Stimulated activated CD4-positive, alpha-beta T cell treated with anti-CD3 and anti-CD28 coated beads, TNF-alpha, amount 100 ng/mL, for 1 hour (primary cell): ENCODE data around the gene MYCBPAP.

Source experiments
- DNase-seq, 3 donors: peaks; one replicate each; pipeline ENCODE4 v3.0.0-alpha.2; 2020; ENCODE audit warnings: low read depth in 3 of 3, low spot score in 1 of 3

MYCBPAP gene

DNA sequence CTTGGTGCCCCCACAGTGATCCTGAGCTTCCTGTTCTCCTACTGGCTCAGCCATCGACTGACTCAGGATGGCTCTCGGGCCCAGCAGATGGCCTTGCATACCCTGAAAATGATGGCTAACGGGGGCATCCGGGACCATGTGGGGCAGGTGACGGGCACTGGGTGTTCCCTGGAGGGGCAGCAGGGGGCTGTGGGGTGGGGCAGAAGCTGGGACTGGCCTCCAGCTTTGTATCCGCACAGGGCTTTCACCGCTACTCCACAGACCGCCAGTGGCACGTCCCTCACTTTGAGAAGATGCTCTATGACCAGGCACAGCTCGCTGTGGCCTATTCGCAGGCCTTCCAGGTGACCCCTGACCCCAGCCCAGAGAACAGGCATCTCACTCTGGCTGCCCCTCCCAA lies 41.7 kb downstream of the MYCBPAP start:
- no peak for DNase-seq

DNA sequence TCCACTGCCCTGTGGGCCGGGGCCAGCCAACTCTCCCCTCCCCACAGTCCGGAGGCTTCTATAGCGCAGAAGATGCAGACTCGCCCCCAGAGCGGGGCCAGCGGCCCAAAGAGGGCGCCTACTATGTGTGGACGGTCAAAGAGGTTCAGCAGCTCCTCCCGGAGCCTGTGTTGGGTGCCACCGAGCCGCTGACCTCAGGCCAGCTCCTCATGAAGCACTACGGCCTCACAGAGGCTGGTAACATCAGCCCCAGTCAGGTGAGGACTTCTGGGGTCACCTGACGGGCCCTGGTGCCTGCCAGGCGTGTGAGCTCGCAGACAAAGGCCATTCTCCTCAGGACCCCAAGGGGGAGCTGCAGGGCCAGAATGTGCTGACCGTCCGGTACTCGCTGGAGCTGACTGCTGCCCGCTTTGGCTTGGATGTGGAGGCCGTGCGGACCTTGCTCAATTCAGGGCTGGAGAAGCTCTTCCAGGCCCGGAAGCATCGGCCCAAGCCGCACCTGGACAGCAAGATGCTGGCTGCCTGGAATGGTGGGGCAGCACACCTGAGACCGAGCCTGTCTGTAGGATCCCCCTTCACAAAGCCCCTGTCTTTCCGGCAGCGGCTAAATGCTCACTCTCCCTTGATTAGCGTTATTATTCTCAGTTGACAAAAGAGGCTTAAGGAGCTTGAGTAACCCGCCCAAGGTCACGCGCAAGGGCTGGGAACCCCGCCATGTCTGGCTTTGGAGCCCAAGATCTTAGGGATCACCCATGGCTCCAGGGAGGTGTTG lies 42.6 kb downstream of the MYCBPAP start:
- no peak for DNase-seq

DNA sequence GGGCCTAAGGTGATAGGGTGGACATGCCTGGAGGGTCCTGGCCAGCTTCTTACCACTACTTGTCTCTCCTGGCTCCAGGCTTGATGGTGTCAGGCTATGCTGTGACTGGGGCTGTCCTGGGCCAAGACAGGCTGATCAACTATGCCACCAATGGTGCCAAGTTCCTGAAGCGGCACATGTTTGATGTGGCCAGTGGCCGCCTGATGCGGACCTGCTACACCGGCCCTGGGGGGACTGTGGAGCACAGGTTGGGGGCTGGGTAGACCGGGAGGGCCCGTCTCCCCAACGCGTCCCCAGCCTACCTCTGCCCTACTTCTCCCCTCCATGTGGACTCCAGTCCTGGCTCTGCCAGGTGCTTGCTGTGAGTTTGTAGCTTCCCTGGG lies 43.2 kb downstream of the MYCBPAP start:
- no peak for DNase-seq

DNA sequence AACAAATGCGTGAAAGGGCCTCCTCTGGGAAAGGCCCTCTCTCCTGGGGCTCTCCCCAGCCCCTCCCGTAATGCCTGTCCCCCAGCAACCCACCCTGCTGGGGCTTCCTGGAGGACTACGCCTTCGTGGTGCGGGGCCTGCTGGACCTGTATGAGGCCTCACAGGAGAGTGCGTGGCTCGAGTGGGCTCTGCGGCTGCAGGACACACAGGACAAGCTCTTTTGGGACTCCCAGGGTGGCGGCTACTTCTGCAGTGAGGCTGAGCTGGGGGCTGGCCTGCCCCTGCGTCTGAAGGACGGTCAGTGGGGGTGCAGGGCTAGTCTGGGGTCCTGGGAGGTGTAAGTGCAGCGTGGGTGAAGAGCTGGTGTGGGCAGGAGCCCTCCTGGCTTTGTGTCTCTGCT lies 43.6 kb downstream of the MYCBPAP start:
- DNase-seq = no peak

DNA sequence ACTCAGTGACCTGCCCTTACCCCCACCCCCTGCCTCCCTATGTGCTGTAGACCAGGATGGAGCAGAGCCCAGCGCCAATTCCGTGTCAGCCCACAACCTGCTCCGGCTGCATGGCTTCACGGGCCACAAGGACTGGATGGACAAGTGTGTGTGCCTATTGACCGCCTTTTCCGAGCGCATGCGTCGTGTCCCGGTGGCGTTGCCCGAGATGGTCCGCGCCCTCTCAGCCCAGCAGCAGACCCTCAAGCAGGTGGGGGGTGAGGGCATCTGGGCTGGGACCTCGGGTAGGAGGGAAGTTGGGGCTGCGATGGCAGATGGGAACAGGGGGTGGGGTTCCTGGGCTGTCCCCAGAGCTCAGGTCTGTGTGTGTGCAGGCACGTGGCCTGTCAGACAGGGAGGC lies 46.0 kb downstream of the MYCBPAP start:
- no peak for DNase-seq

DNA sequence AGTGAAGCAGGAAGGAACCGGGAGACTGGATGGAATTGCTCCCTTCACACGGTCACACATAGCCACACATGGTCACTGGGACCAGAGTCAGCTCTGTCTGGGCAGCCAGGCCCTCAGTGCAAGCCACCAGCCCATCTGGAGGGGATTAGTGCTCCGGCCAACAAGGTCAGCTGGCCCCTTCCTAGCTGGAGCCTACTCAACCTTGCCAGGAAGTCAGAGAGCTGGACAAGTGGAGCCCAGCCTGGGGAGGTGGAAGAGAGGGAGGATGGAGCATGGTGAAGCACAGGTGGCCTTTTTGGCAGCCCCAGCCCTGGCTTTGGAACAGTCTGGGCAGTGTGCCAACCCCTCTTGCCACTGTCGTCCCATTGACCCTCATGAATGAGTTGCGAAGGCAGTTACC lies 48.6 kb downstream of the MYCBPAP start:
- no peak for DNase-seq

DNA sequence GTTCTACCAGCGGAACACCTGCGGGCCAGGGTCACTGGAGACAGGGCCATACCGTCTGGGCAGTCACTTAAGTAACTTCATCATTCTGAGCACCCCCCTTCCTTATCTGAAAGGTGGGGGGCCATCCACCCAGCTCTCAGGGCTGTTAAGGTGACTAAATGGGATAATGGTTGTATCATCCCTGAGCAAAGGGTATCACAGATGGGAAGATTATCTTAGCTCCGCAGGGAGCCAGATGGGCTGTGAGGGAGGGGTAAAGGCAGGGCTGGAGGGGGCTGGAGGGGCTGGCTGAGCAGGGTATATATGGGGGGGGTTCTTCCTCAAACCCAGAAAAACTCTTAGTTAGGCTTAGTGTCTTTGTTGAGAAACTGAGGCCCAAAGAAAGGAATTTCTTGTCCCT lies 49.4 kb downstream of the MYCBPAP start:
- no peak for DNase-seq

DNA sequence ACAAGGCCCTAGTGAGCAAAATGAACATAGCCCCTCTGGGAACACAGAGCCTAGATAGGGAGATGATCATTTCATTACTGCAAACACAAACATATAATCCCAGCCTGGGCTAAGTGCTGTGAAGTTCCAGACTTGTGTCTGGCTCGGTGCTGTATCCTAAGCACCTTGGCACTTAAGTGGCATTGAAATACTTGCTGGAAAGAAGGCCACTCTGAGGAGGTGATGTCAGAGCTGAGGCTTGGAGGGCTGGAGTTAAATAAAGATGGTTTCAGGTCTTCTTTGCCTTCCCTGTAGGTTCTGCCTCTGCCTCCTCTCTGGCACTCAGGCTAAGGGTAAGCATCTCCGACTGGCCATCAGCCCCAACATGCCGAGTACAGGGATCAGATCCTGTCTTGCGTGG lies 49.9 kb downstream of the MYCBPAP start:
- no peak for DNase-seq

DNA sequence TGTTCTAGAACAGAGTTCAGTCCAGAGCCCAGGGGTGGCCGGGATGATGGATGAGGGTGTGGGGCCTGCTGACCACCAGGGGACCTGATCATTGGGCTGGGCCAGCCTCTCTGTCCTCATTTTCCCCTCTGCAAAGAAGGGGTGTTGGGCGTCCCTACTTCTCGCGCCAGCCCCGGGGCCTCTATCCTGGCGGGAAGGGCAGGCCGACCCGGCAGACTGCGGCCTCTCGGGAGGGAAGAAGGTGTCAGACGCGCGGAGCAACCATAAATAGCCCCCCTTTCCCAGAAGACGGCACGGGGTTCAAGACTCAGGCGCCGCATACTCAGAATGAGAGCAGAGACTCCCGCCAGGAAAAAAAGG lies 50.3 kb downstream of the MYCBPAP start:
- DNase-seq = no peak

DNA sequence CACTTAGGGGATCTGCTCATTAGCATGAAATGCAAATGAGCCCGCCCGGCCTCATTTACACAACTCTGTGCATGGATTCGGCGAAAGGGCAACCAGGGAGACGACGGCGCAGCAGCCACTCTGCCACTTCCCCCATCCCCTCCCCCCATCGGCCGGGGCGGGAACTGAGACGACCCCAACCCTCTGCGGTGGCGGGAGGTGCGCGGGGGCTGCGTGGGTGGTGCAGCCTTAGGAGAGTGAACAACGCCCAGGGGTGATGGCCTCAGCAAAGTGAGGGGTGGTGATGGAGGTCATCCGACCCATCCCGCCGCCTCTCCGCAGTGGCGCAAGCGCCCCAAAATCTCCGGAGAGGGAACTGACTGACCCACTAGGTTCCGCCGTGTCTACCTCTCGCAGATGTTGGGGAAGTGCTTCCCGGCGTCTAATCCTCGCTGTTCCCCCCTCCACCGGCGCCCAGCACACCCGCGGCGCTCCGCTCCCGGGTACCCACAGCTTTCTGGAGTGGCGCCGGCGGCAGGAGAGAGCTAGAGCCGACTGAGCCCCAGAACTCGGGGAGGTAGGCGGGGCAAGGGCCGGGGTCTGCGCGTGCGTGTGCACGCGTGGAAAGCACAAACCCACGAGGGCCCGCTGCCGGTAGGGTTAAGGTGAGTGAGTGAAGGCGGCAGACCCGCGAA lies 50.8 kb downstream of the MYCBPAP start:
- DNase-seq = no peak

DNA sequence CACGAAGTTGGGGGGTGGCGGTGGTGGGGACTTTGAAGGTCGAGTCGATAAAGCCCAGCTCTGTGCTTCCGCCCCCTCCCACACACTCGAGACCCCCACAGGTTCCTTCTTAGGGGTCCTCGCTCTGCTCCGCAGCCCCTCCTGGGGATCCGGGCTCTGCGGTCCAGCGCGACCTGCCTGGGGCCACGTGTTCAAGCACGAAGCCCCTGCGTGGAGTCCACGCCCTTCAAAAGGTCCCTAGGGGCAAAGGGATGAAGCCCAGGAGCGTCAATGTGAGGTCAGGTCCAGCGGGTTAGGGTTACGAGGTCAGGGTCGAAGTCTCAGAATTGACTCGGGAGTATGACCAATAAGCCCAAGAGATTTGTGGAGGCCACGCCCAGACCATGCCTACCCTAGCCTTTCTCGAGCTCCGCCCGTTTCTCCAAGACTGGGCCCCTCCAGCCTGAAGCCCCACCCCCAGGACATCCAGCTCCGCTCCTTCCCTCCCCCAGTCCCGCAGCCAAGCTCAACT lies 51.5 kb downstream of the MYCBPAP start:
- no peak for DNase-seq

DNA sequence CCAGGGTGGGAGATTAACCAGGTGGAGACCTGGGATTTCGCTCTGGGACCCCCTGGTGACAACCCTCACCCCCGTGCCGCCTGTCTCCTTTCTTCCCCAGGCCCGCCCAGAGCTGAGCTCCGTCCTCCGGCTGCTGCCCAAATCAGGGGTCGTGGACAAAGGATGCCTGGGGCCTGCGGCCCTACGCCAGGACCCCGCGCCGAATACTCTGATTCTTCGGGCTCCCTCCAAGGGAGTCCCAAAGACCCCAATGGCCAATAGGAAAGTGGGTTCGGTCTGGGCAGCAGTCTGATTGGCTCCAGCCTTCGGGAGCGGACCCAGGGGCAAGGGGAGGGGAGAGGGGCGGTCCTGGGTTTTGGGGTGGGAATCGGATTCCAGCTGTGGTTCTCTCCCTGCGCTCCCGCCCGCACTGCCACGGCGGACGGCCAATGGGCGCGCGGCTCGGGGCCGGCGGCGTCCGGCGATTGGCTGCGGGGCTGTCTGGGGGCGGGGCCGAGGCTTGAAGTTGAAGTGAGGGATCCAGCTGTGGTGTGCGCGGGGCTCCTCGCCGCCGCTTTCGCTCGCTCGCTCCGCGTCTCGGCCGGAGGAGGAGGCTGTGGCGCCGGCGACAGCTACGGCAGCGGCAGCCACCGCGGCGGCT lies 52.1 kb downstream of the MYCBPAP start, which contains the start of gene CACNA1G:
TSS of gene CACNA1G (plus strand) at position 531 of the 640 bp plus-strand sequence. CDS start 745 bp downstream, outside the sequence.
- peak; percentile 60 to 85 (median 72) for DNase-seq

DNA sequence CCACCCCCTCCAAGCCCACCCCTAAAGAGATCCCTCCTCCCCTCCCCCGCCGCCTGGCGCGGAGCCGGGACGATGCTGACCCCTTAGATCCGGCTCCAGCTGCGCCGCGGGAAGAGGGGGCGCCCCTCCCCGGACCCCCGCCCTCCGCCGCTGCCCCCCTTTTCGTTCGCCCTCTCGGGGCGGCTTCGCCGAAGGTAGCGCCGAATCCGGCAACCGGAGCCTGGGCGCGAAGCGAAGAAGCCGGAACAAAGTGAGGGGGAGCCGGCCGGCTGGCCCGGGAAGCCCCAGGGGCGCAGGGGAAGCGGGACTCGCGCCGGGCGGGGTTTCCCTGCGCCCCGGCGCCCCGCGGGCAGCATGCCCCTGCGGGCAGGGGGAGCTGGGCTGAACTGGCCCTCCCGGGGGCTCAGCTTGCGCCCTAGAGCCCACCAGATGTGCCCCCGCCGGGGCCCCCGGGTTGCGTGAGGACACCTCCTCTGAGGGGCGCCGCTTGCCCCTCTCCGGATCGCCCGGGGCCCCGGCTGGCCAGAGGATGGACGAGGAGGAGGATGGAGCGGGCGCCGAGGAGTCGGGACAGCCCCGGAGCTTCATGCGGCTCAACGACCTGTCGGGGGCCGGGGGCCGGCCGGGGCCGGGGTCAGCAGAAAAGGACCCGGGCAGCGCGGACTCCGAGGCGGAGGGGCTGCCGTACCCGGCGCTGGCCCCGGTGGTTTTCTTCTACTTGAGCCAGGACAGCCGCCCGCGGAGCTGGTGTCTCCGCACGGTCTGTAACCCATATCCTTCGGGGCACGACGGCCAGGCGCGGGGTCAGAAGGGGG lies 52.9 kb downstream of the MYCBPAP start:
- no peak for DNase-seq

DNA sequence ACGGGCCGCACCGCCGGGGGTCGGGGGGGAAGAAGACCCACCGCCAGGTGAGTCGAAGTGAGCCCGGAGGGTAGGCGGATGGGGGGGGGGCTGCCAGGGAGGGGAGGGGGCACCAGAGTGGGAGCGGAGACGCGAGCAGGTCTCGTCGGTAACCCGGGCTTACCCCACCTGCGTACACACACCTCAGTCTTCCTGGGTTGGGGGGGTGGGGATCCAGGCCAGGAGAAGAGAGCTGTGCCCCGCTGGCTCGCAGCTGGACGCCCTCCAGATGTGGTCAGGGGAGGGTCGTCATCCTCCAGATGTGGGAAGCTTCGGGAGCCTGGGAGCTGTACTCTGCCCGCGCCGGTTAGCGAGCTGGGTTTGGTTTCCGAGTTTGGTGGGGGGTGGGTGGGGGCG lies 53.5 kb downstream of the MYCBPAP start:
- no peak for DNase-seq

DNA sequence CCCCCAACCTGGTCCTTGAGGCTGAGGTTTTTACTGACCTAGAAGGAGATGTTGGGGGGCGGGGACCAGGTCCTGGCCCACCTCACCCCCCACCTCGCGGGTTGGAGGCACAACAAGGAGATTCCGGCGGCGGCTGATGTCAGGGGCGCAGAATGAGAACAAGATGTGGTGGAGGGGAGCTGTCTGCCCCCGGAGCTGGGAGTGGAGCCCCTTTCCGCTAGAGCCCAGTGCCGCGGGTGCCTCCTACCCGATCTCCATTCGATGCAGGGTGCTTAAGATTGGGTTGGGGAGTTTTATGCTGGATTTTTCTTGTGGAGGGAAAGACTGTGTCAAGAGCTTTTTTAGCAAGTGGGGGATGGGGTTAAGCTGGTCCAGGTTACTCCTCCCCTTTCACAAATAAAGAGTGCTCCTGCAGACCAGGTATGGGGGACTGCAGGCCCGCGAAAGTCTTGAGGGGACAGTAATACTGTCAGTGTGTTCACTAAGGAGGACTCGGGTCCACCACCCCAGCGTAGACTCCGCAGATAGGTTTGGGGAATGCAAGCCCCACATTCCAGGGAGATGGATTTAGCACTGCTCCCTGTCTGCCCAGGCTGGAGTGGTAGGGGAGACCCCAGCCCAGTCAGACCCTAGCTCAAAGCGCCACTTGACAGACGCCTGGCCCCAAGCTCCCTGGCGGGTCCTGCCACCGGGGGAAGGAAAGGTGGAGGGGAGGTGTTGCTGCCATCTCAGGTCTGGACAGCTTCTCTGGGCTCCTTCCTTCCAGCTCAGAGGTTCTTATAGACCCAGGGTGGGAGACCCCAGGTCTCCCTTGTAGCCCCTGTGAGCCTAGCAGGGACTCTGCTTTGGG lies 54.2 kb downstream of the MYCBPAP start:
- DNase-seq = no peak

DNA sequence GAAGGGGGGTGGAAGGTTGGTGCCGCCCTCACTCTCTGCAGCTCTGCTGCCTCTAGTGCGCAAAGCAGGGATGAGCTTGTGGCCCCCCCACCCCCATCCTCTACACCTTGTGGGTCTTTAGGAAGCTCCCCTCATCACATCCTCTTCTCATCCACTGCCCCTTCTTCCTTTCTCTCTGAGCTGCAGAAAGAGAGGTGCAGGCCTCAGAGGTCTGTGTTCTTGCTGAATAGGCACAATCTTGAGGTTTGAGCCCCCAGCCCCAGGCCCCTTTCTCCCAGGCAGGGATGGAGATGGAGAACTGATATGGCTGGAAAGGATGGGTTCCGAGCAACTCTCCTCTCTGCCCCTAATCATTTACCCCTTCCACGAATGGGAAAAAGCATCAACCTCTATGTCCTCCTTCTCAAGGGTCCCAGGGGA lies 54.9 kb downstream of the MYCBPAP start:
- no peak for DNase-seq

DNA sequence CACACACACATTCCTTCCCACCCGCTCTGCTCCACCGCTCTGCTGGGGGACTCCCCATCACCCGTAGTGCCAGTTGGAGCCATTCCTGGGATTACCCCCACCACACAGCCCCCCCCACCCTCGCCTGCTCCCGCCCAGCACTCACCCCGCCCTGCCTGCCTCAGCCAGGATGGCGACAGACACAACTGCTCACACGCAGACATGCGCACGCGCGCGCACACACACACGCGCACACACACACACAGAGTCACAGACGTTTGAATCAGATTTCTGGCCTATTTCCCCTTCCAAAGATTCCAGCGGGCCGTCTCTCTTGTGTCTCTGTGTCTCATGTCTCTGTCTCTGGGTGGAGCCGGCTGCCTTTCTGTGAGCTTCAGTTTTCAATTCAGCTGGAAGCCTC lies 56.7 kb downstream of the MYCBPAP start:
- DNase-seq = no peak

DNA sequence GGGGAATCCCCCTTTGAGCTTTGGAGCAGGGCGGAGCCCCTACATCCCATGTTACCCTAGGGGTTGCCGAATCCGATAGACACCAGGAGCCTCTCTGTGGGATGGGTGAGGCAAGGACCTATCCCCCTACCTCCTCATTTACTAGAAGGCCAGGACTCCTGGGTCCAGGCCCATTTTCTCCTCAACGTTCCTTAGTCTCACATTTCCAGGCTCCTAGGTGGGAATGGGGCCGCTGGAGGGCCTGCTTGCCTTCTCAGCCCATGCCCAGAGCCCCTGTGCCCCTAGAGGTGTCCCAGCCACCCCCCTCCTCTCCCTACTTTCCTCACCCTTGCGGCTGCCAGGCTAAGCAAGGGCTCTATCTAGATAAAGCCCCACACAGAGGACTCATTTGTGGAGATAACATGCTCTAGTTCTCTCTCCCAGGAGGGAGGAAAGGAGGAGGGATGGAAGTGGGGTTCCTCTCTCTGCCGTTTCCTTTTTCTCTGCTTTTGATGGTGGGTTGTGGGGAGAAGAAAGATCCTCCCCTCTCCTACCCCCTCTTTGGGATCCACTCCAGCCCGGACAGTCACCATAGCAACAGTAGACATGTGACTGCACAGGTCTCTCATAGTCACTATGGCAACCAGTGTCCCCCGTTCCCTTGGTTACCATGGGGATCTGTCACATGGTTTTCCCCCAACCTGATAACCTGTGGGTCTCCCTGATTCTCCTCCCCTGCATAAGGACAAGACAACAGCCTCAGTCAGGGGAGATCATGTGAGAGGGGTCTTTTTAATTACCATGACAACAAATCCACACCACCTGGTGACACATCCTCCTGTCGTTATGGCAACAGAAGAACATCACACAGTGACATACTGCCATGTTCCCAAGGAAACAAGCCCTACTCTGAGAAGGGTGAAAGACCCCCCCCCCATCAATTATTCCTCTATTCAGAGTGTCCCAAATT lies 57.4 kb downstream of the MYCBPAP start:
- no peak for DNase-seq

DNA sequence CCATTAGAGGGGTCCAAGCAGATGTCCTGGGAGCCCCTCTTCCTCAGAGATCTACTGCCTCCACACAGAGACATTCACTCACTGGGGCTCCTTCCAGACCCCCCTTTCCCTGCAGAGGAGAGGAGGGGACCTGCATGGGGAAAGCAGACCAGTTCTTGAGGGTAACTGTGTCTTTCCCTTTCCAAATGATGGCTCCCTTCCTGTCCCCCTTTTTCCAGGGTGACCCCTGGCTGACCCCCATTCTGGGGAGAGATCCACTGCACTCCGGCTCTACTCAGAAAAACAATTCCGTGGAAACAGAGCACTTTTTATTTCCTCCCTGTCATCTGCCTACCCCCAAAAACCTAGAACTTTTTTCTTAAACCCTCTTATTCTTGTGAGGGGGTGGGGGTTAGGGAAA lies 58.6 kb downstream of the MYCBPAP start:
- no peak for DNase-seq
